Measurements from ENCODE around the gene OPN3. TPM values are rescaled to one million over a fixed set of nuclear protein-coding genes. Genes with fewer than 3 reads are reported as not detected.

OPN3 gene
- total and polyA plus RNA-seq, 9 of the 15 experiments (the other 6 are each of a cell fraction or from before 2014, with no cell fraction given), result 4.2 to 34.6 (median 17.0) TPM

GRCh38 chr1:241688940-241689368 is 48.8 kb upstream of the OPN3 start (continued):
- TF ChIP-seq RERE (CRISPR knock-in tag; IDR thresholded peaks at IDR 0.05; ENCODE audit: borderline replicate concordance) (no peak), PKNOX1 (IDR thresholded peaks at IDR 0.05) (peak; percentile 88), MEF2A (IDR thresholded peaks at IDR 0.05; ENCODE audit: control insufficient read depth, low read depth, low read length) (peak; percentile 98), POLR2AphosphoS2 (IDR thresholded peaks at IDR 0.05; ENCODE audit: low read length) (no peak), ERF (CRISPR knock-in tag; IDR thresholded peaks at IDR 0.05) (no peak), HSF4 (CRISPR knock-in tag; IDR thresholded peaks at IDR 0.05; ENCODE audit: borderline replicate concordance) (no peak), ARID3A (IDR thresholded peaks at IDR 0.05; ENCODE audit: borderline replicate concordance, low read depth, low read length) (0 out of 2 replicates have a peak, but pooled peaks have one; percentile 34), ESRRB (CRISPR knock-in tag; IDR thresholded peaks at IDR 0.05; ENCODE audit: borderline replicate concordance) (no peak), FOS (IDR thresholded peaks at IDR 0.05; ENCODE audit: extremely low read depth, insufficient read length) (no peak), NFRKB (IDR thresholded peaks at IDR 0.05; ENCODE audit: low read depth) (0 out of 2 replicates have a peak, but pooled peaks have one; percentile 19), ZNF76 (CRISPR knock-in tag; IDR thresholded peaks at IDR 0.05; ENCODE audit: borderline replicate concordance) (no peak), LEF1 (IDR thresholded peaks at IDR 0.05) (peak; percentile 85; the same call in 1 of the 2 replicates), TBL1XR1 (IDR thresholded peaks at IDR 0.05; ENCODE audit: low read length in 2 of 2) (0 out of 4 replicates have a peak, but pooled peaks of 1 of the 2 experiments have one; percentile 21), MEF2D (tag; conservative IDR thresholded peaks at IDR 0.05; ENCODE audit: low read depth) (peak; percentile 93), U2AF2 (optimal IDR thresholded peaks at IDR 0.05; ENCODE audit: low read depth, low read length) (no peak), ZNF57 (CRISPR knock-in tag; IDR thresholded peaks at IDR 0.05) (no peak), TRIM24 (IDR thresholded peaks at IDR 0.05) (peak; percentile 54 to 60; a peak in 2 of 4 replicates), CBX2 (IDR thresholded peaks at IDR 0.05; ENCODE audit: insufficient read depth, low read length, poor library complexity, severe bottlenecking) (no peak)
